ENCODE results near the gene SWSAP1. TPM values are rescaled to one million over a fixed set of nuclear protein-coding genes. Genes with fewer than 3 reads are reported as not detected.

The SWSAP1 gene
- total RNA-seq, 1 donor = 0.72 TPM

- no peaks in the 10 kb centered on the region for H3K79me2 ChIP-seq (ENCODE audit: insufficient read depth, low read length)
- peak; percentile 13 for DNase-seq (ENCODE audit: insufficient read length, low spot score, missing footprints)
- TF ChIP-seq CTCF (IDR thresholded peaks at IDR 0.05; ENCODE audit: extremely low read depth, low read depth, low read length) = no peak
- no peaks in the 10 kb centered on the region for H4K20me1 ChIP-seq (ENCODE audit: insufficient read depth, low read length)
- no peak overlapping the region for H3K4me3 ChIP-seq (ENCODE audit: insufficient read depth, low read length)
- H3K9me3 ChIP-seq (ENCODE audit: low read depth, low read length) = no peaks in the 10 kb centered on the region
- H3K4me1 ChIP-seq (ENCODE audit: insufficient read depth, low read length) = no peaks in the 10 kb centered on the region
- no peak overlapping the region for H3K4me2 ChIP-seq (ENCODE audit: insufficient read depth, low read length)
- no peak overlapping the region for H3K27ac ChIP-seq (ENCODE audit: low read depth, low read length)
- H3K27me3 ChIP-seq (ENCODE audit: insufficient read depth, low read length) = no peaks in the 10 kb centered on the region
- no peaks in the 10 kb centered on the region for H3K36me3 ChIP-seq (ENCODE audit: insufficient read depth, low read length)
- H2AFZ ChIP-seq (ENCODE audit: low read length) = no peak overlapping the region
Measured at GRCh38 chr19:11408591-11408990, 34.1 kb downstream of the SWSAP1 start.

GRCh38 chr19:11410682-11411081 lies 36.2 kb downstream of the SWSAP1 start:
- H3K27ac ChIP-seq (ENCODE audit: low read depth, low read length) = no peak overlapping the region
- H3K36me3 ChIP-seq (ENCODE audit: insufficient read depth, low read length) = no peaks in the 10 kb centered on the region
- peak; percentile 14 for DNase-seq (ENCODE audit: insufficient read length, low spot score, missing footprints)
- no peak for TF ChIP-seq CTCF (IDR thresholded peaks at IDR 0.05; ENCODE audit: extremely low read depth, low read depth, low read length)
- H3K4me1 ChIP-seq (ENCODE audit: insufficient read depth, low read length) = no peaks in the 10 kb centered on the region
- H3K9me3 ChIP-seq (ENCODE audit: low read depth, low read length) = no peaks in the 10 kb centered on the region
- no peak overlapping the region for H2AFZ ChIP-seq (ENCODE audit: low read length)
- no peaks in the 10 kb centered on the region for H4K20me1 ChIP-seq (ENCODE audit: insufficient read depth, low read length)
- H3K79me2 ChIP-seq (ENCODE audit: insufficient read depth, low read length) = no peaks in the 10 kb centered on the region
- H3K4me3 ChIP-seq (ENCODE audit: insufficient read depth, low read length) = no peak overlapping the region
- no peak overlapping the region for H3K4me2 ChIP-seq (ENCODE audit: insufficient read depth, low read length)
- no peaks in the 10 kb centered on the region for H3K27me3 ChIP-seq (ENCODE audit: insufficient read depth, low read length)

GRCh38 chr19:11414544-11414943 lies 40.1 kb downstream of the SWSAP1 start:
- peak; percentile 17 for DNase-seq (ENCODE audit: insufficient read length, low spot score, missing footprints)
- H3K36me3 ChIP-seq (ENCODE audit: insufficient read depth, low read length) = no peaks in the 10 kb centered on the region
- H3K4me2 ChIP-seq (ENCODE audit: insufficient read depth, low read length) = no peak overlapping the region
- H3K4me1 ChIP-seq (ENCODE audit: insufficient read depth, low read length) = peaks cover 4% of the 10 kb centered on the region
- no peaks in the 10 kb centered on the region for H4K20me1 ChIP-seq (ENCODE audit: insufficient read depth, low read length)
- H3K9me3 ChIP-seq (ENCODE audit: low read depth, low read length) = no peaks in the 10 kb centered on the region
- H2AFZ ChIP-seq (ENCODE audit: low read length) = no peak overlapping the region
- H3K4me3 ChIP-seq (ENCODE audit: insufficient read depth, low read length) = no peak overlapping the region
- no peaks in the 10 kb centered on the region for H3K79me2 ChIP-seq (ENCODE audit: insufficient read depth, low read length)
- no peak overlapping the region for H3K27ac ChIP-seq (ENCODE audit: low read depth, low read length)
- no peak for TF ChIP-seq CTCF (IDR thresholded peaks at IDR 0.05; ENCODE audit: extremely low read depth, low read depth, low read length)
- H3K27me3 ChIP-seq (ENCODE audit: insufficient read depth, low read length) = no peaks in the 10 kb centered on the region

- H3K4me1 ChIP-seq (ENCODE audit: insufficient read depth, low read length) = peaks cover 7% of the 10 kb centered on the region
- no peaks in the 10 kb centered on the region for H3K79me2 ChIP-seq (ENCODE audit: insufficient read depth, low read length)
- TF ChIP-seq CTCF (IDR thresholded peaks at IDR 0.05; ENCODE audit: extremely low read depth, low read depth, low read length) = no peak
- H3K4me3 ChIP-seq (ENCODE audit: insufficient read depth, low read length) = no peak overlapping the region
- no peaks in the 10 kb centered on the region for H3K9me3 ChIP-seq (ENCODE audit: low read depth, low read length)
- no peak overlapping the region for H2AFZ ChIP-seq (ENCODE audit: low read length)
- peak; percentile 66 for DNase-seq (ENCODE audit: insufficient read length, low spot score, missing footprints)
- no peak overlapping the region for H3K4me2 ChIP-seq (ENCODE audit: insufficient read depth, low read length)
- H3K27me3 ChIP-seq (ENCODE audit: insufficient read depth, low read length) = no peaks in the 10 kb centered on the region
- no peak overlapping the region for H3K27ac ChIP-seq (ENCODE audit: low read depth, low read length)
- H4K20me1 ChIP-seq (ENCODE audit: insufficient read depth, low read length) = no peaks in the 10 kb centered on the region
- no peaks in the 10 kb centered on the region for H3K36me3 ChIP-seq (ENCODE audit: insufficient read depth, low read length)
Measured at GRCh38 chr19:11416346-11417052, 42.0 kb downstream of the SWSAP1 start.

Data from osteoblast (primary cell).